ENCODE data around the gene STIP1.

DNA sequence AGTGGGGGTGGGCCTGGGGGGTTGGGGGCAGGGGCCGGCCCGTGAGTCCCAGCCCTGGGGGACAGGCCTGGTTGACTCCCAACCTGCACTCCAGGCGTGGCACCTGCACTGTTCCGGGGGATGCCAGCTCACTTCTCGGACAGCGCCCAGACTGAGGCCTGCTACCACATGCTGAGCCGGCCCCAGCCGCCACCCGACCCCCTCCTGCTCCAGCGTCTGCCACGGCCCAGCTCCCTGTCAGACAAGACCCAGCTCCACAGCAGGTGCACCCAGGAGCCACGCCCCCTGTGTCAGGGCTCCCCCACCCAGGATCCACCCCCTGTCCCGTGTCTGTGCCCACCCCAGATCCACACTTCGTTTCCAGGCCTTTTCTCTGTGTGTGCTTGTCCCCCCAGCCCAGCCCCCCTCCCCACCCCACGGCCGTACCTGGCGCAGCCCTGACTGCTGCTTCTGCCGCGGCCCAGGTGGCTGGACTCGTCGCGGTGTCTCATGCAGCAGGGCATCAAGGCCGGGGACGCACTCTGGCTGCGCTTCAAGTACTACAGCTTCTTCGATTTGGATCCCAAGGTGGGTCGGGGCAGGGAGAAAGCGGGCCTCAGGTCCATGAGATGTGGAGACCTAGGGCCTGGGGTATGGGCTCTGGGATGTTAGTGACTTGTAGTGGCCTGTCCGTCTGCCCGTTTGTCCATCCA lies 25.4 kb downstream of the STIP1 start:
- TF ChIP-seq POLR2A (IDR thresholded peaks at IDR 0.05; ENCODE audit: low read depth, low read length) (no peak), TAF1 (IDR thresholded peaks at IDR 0.05; ENCODE audit: borderline replicate concordance, low read depth, low read length) (no peak), POLR2AphosphoS5 (IDR thresholded peaks at IDR 0.05; ENCODE audit: low read depth, low read length) (no peak)
